Measurements from ENCODE around the gene UIMC1.
"Not testable (repeated sequence)": the region's sequence is repeated elsewhere in the genome, so short reads cannot be mapped to it uniquely, and the experiment has no call there.

UIMC1 gene

GRCh38 chr5:177006265-177006972 is at the start of gene UIMC1:
Gene UIMC1 (minus strand): TSS chr5:177006779. CDS start chr5:176982615, 24,164 bp downstream.
- peak; percentile 94 for DNase-seq

DNA sequence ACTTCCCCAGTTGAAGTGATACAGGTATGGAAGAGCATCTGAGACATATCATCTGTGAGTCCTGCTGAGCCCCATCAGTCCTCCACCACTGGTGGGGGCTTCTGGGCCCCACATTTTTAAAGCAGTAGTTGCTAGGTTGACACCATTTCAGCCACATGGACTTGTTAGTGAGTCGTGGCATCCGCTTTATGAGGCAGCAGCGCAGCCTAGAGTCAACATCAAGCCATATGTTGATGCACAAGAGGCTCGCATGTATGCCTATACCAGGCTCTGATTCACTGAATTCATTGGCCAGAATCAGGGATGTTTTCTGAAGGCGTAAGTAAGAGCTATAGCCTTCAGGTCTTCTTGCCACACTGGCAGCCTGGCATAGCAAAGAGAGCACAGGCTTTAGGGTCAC is 42.7 kb upstream of the UIMC1 start:
- no peak for DNase-seq

- not testable (repeated sequence) for DNase-seq
These were observed 42.0 kb upstream of the UIMC1 start for GRCh38 chr5:177048531-177048930.

DNA sequence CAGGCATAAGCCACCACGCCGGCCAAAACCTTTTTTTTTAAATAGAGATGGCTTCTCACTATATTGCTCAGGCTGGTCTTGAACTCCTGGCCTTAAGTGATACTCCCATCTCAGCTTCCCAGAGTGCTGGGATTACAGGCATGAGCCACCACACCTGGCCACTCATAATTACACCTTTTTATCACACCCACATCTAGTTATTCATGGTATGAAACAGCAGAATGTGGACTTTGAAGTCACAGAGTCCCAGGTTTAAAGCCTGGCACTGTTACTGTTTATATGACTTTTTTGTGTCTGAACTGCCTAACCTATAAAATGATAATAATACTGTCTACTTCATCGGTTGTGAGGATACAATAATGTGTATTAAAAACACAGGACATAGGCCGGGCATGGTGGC is 39.1 kb upstream of the UIMC1 start:
- DNase-seq = no peak

- DNase-seq = no peak
These were observed 38.1 kb upstream of the UIMC1 start for GRCh38 chr5:177044641-177045040.

GRCh38 chr5:177043958-177044357 is 37.4 kb upstream of the UIMC1 start:
- DNase-seq = no peak

DNA sequence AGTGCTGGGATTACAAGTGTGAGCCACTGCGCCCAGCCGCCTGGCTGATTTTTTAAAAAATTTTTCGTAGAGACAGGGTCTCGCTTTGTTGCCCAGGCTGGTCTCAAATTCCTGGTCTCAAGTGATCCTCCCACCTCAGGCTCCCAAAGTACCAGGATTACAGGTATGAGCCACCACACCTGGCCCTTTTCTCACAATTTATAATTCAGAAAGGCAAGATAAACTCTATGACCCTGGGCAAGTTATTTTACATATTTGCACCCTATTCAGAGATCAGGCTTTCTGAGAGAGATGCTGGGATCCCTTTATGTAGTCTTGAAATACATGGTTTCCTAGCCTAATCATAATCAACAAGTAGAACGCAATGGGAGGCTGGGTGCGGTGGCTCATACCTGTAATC is 36.5 kb upstream of the UIMC1 start:
- no peak for DNase-seq

GRCh38 chr5:177041936-177042335 is 35.4 kb upstream of the UIMC1 start:
- DNase-seq = no peak

GRCh38 chr5:177040814-177041420 is 34.3 kb upstream of the UIMC1 start:
- DNase-seq = no peak

DNA sequence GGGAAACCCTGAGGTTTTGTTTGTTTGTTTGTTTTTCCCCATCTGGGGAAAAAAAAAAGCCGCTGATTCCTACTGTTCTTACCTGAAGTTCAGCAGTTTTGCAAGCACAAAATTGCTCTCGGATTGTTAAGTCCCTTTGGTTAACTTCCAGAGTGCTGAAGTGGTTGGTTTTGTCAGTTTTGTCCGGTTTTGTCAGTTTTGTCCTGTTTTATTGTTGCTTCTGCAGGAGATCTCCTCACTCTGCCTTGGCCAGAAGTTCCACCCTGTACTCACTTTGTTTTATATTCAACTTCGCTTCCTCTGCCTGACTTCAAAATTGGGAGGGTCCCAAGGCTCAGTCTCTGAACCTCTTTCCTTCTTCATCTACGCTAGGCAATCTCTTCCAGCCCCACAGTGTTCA is 30.3 kb upstream of the UIMC1 start:
- no peak for DNase-seq

GRCh38 chr5:177036443-177036842 is 29.9 kb upstream of the UIMC1 start:
- no peak for DNase-seq

GRCh38 chr5:177035976-177036375 is 29.4 kb upstream of the UIMC1 start:
- DNase-seq = no peak

- no peak for DNase-seq
These were observed 22.9 kb upstream of the UIMC1 start for GRCh38 chr5:177029498-177029897.

DNA sequence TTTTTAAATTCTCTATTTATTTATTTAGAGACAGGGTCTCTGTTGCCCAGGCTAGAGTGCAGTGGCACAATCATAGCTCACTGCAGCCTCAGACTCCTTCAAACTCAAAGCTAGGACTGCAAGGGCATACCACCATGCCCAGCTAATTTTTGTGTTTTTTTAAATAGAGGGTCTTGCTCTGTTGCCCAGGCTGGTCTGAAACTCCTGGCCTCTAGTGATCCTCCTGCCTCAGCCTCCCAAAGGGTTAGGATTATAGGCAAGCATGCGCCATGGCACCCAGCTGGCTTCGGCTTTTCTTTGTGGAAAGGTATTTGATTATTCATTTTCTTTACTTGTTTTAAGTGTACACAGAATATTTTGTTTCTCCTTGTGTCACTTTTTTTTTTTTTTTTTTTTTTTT is 21.1 kb upstream of the UIMC1 start:
- no peak for DNase-seq

DNA sequence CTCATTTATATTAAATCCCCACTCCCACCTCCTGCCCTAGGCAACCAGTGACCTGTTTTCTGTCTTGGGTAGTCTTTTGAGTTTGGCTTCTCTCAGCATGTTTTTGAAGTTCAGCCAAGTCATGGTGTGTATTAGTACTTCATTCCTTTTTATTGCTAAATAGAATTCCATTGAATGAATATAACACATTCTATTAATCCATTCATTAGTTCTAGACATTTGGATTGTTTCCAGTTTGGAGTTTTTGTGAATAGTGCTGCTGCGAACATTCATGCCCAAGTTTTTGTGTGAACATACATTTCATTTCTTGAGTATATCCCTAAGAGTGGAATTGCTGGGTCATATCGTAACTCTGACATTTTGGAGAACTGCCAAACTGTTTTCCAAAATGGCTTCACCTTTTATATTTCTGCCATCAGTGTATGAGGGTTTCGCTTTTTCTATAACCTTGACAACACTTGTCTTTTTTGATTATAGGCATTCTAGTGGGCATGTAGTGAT is 18.6 kb upstream of the UIMC1 start:
- DNase-seq = no peak

- no peak for DNase-seq
These were observed 18.0 kb upstream of the UIMC1 start for GRCh38 chr5:177024559-177024958.

- peak; percentile 13 for DNase-seq
These were observed 16.7 kb upstream of the UIMC1 start for GRCh38 chr5:177023303-177023664.

GRCh38 chr5:177022386-177023302 is 16.1 kb upstream of the UIMC1 start, which contains the start of gene ZNF346:
Gene ZNF346 (plus strand): TSS chr5:177022696. CDS start chr5:177022739, 43 bp downstream.
- peak; percentile 95 for DNase-seq

DNA sequence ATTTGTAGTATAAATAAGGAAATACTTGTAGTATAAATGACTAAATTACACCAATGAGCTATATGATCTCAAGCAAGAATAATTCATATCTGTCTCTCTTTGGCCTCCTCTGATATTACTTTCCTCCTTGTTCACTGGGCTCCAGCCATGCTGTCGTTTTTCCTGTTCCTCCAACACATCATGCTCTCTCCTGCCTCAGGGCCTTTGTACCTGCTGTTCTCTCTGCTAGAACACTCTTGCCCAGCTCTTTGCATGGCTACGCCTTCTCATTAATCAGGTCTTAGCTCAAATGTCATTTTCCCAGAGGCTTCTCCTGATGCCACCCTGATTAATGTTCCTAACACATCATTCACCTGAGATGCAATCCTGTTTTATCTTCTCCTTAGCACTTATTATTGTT is 13.5 kb upstream of the UIMC1 start:
- DNase-seq = no peak

GRCh38 chr5:177018341-177018740 is 11.8 kb upstream of the UIMC1 start:
- DNase-seq = no peak

GRCh38 chr5:177015156-177015555 is 8.6 kb upstream of the UIMC1 start:
- no peak for DNase-seq

- DNase-seq = no peak
These were observed 3.6 kb upstream of the UIMC1 start for GRCh38 chr5:177010153-177010552.

- no peak for DNase-seq
These were observed 2.1 kb upstream of the UIMC1 start for GRCh38 chr5:177008716-177009115.
